GM12865 (cell line): ENCODE measurements around the gene BCAT1.

Experiments
- DNase-seq: peaks from one replicate; pipeline ENCODE4 v3.0.0; 2010; ENCODE audit warnings: low read depth
- H3K4me3 ChIP-seq: 2 replicates; pipeline ENCODE4 v1.5.1; 2011; ENCODE audit warnings: mild to moderate bottlenecking, low read depth, low read length, control low read depth
- CTCF ChIP-seq: IDR thresholded peaks from 2 replicates; pipeline ENCODE4 v1.5.1; 2011; ENCODE audit warnings: low read length, control low read depth, low read depth, inconsistent platforms; ENCODE audit not compliant: insufficient read depth; ENCODE audit errors: missing control alignments

Gene BCAT1

GRCh38 chr12:24890048-24890803 lies 58.7 kb downstream of the BCAT1 start:
- DNase-seq, result no peak
- TF ChIP-seq CTCF, result no peak
- no peak overlapping the region for H3K4me3 ChIP-seq

DNA sequence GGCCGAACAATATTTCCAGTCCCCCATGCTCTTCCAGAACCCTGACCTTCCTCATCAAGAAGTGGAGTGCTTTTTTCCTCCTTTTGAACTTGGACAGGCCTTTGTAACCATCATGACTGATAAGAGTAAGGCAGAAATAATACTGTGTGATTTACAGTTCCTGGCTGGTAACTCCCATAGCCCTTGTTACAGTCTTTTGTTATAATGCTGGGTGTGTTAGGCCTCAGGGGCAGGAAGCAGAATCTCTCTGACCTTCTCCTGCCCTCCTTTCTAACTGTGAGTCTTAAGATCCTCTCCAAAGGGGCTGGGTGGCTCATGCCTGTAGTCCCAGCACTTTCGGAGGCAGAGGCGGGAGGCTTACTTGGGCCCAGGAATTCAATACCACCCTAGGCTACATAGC lies 59.5 kb downstream of the BCAT1 start:
- H3K4me3 ChIP-seq, result no peak overlapping the region
- TF ChIP-seq CTCF, result no peak
- DNase-seq, result no peak

DNA sequence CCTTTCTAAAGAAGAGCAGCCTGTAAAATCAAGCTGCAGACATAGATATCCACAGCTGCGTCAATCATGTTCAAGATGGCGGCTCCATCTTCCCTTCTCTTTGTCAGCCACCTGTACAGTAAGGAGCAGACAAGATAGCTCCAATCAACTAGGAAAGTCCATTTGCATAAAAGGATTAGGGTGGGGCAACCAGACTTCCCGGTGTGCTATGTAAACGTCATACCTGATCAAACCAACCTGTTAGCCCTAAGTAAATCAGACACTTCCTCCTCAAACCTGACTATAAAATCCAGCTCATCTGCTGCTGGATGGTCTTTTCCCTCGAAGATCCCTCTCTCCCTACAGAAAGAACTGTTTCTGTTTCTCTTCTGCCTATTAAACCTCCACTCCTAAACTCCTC lies 60.1 kb downstream of the BCAT1 start:
- DNase-seq, result no peak
- H3K4me3 ChIP-seq, result no peak overlapping the region
- TF ChIP-seq CTCF, result no peak

DNA sequence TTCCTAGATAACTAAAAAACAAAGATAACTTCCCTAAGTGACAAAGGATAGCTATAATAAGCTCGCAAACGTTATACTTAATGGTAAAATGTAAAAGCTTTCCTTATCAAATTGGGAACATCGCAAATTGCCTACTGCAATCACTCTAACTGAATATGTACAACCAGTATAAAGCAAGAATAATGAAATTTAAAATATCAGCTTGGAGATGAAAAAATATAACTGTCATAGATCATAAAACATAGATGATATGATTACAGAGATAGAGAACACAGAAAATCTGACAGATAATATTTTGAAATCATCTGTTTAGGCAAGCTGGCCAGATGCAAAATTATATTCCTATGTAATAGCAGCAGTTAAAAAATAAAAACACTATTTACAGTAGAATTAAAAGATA lies 64.0 kb downstream of the BCAT1 start:
- no peak overlapping the region for H3K4me3 ChIP-seq
- TF ChIP-seq CTCF, result no peak
- no peak for DNase-seq

GRCh38 chr12:24881724-24882371 lies 67.1 kb downstream of the BCAT1 start:
- no peak for TF ChIP-seq CTCF
- DNase-seq, result no peak
- no peak overlapping the region for H3K4me3 ChIP-seq

DNA sequence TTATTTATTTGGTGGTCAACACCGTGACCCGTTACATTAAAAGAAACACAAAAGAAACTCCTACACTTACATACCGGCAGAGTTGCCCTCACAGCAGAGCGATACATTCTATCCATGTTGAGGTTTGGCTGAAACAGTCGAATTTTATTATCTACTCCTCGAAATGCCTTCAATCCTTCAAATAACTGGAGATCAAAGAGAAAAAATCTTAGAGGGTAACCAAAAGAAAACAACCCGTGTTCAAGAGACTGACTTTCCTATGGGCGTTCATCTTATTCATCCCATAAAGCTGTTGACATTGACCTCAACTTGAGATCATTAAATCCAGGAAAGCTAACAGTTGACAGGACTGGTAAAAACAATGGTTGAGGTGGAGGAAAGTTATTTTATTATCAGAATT lies 67.7 kb downstream of the BCAT1 start:
- no peak overlapping the region for H3K4me3 ChIP-seq
- DNase-seq, result no peak
- TF ChIP-seq CTCF, result no peak

DNA sequence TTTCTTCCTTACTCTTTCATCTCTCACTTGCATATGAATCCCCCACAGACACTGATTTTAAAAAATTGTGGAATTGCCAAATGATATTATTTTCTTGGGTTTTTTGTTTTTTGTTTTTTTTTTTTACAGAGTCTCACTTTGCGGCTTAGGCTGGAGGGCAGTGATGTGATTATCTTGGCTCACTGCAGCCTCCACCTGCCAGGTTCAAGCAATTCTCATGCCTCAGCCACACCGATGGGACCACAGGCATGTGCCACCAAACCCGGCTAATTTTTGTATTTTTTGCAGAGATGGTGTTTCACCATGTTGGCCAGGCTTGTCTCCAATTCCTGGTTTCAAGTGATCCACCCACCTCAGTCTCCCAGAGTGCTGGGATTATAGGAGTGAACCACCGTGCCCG lies 68.2 kb downstream of the BCAT1 start:
- no peak overlapping the region for H3K4me3 ChIP-seq
- DNase-seq, result no peak
- no peak for TF ChIP-seq CTCF
